Measurements from ENCODE around the gene SAP30BP. TPM values are rescaled to one million over a fixed set of nuclear protein-coding genes. Genes with fewer than 3 reads are reported as not detected.

The SAP30BP gene
- total RNA-seq, 3 donors from 2014 or later (not counting 1 experiment from before 2014, with no cell fraction given): 234 to 246 (median 240) TPM

DNA sequence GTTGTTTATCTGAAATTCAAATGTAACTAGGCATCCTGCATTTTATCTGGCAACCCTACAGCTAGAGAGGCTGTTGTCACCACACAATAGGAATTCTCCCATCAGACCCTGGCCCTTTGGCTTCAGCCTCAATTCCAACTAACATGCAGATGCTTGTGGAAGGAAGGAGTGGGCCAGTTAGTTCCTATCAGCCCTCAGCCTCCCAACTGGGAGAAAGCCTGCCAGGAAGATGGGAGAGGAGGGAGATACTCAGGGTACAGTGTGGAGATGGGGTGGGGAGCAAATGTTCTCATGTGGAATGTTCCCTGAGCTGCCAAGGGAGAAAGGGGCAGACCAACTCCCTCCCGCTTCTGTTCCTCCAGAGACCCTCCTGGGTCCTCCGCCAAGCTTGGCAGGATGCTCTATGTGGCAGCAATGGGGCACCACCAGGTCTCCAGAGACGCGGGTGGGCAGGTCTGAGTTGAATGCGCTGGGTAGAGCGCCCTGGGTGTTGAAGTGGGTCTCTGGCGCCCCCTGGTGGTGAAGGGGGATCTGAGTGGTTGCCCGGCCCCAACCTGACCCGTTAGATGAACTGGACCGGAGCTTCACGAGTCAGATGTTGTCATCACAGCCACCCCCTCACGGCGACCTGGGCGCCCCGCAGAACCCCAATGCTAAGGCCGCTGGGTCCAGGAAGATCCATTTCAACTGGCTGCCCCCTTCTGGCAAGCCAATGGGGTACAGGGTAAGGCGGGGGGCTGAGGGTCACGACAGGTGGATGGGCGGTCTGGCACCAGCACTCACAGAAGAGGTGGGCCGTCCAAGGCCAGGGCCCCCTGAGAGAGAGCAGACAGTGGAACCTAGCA lies 82.6 kb downstream of the SAP30BP start:
- peak; percentile 89 to 91 for DNase-seq
- Mint-ChIP-seq H3K4me1 (peaks cover 13 to 16% of the 10 kb centered on the region in 2 donors), H3K36me3 (no peaks in the 10 kb centered on the region), H3K27ac (no peak overlapping the region), H3K27me3 (ENCODE audit: low read depth in 2 of 2) (peaks cover 3 to 7% of the 10 kb centered on the region in 2 donors), H3K4me3 (peak overlapping the region; percentile 45), H3K9me3 (no peaks in the 10 kb centered on the region)
- no peaks in the 10 kb centered on the region for H3K27me3 ChIP-seq (ENCODE audit: control insufficient read depth, insufficient read depth, low read length)
- H3K27ac ChIP-seq (ENCODE audit: low read length): no peak overlapping the region
- TF ChIP-seq, protein P1, sequence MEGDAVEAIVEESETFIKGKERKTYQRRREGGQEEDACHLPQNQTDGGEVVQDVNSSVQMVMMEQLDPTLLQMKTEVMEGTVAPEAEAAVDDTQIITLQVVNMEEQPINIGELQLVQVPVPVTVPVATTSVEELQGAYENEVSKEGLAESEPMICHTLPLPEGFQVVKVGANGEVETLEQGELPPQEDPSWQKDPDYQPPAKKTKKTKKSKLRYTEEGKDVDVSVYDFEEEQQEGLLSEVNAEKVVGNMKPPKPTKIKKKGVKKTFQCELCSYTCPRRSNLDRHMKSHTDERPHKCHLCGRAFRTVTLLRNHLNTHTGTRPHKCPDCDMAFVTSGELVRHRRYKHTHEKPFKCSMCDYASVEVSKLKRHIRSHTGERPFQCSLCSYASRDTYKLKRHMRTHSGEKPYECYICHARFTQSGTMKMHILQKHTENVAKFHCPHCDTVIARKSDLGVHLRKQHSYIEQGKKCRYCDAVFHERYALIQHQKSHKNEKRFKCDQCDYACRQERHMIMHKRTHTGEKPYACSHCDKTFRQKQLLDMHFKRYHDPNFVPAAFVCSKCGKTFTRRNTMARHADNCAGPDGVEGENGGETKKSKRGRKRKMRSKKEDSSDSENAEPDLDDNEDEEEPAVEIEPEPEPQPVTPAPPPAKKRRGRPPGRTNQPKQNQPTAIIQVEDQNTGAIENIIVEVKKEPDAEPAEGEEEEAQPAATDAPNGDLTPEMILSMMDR (IDR thresholded peaks at IDR 0.05): peak; percentile 89
- H3K4me1 ChIP-seq (ENCODE audit: control insufficient read depth, insufficient read depth, low read length): peaks cover 31% of the 10 kb centered on the region
- WGBS (ENCODE audit: insufficient coverage): 15% methylated on average over 20 of the region's 20 CpGs
- H3K9me3 ChIP-seq (ENCODE audit: control insufficient read depth, insufficient read depth, low read length): no peaks in the 10 kb centered on the region
- ATAC-seq: peak; percentile 72 to 85 (median 72)
- H3K4me3 ChIP-seq (ENCODE audit: low read length): no peak overlapping the region
- no peaks in the 10 kb centered on the region for H3K36me3 ChIP-seq (ENCODE audit: control insufficient read depth, insufficient read depth, low read length)
- intact Hi-C loops (cut with micrococcal nuclease): loop anchor here (1.0 to 2.0 kb wide), 2 partner anchors 116 to 323 kb away; partner anchors contain the start of gene SMIM5

DNA sequence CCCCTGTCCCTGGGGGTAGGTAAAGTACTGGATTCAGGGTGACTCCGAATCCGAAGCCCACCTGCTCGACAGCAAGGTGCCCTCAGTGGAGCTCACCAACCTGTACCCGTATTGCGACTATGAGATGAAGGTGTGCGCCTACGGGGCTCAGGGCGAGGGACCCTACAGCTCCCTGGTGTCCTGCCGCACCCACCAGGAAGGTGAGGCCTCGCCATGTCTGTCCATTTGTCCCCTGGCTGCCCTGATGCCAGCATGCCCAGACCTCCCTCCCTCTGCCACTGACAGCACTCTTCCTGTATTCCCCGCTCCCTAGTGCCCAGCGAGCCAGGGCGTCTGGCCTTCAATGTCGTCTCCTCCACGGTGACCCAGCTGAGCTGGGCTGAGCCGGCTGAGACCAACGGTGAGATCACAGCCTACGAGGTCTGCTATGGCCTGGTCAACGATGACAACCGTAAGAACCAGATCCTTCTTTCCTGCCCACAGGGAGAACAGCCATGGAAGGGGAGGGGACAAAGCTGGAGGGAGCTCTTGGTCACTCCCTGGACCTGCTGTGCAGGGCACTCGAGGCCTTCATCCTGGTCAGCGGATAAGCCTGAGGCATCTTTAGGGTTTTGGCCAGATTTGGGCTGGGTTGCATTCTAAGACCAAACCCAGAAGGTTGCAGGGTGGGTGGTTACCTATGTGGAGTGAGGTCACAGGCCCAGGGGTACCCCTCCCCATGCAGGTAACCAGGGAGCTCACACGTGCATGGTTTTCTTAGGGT lies 83.7 kb downstream of the SAP30BP start:
- DNase-seq (no peak), ATAC-seq (no peak)
- Mint-ChIP-seq H3K4me1 (peaks cover 16 to 20% of the 10 kb centered on the region in 2 donors), H3K27ac (no peak overlapping the region), H3K9me3 (no peaks in the 10 kb centered on the region), H3K36me3 (no peaks in the 10 kb centered on the region), H3K4me3 (no peak overlapping the region), H3K27me3 (ENCODE audit: low read depth in 2 of 2) (peaks cover 3 to 7% of the 10 kb centered on the region in 2 donors)
- intact Hi-C loops (cut with micrococcal nuclease): loop anchor here (1.0 kb wide), 1 partner anchor 118 kb away; the partner anchor contains the start of gene SMIM5
- Histone ChIP-seq H3K27me3 (ENCODE audit: control insufficient read depth, insufficient read depth, low read length) (no peaks in the 10 kb centered on the region), H3K4me3 (ENCODE audit: low read length) (no peak overlapping the region), H3K9me3 (ENCODE audit: control insufficient read depth, insufficient read depth, low read length) (no peaks in the 10 kb centered on the region), H3K27ac (ENCODE audit: low read length) (no peak overlapping the region), H3K36me3 (ENCODE audit: control insufficient read depth, insufficient read depth, low read length) (no peaks in the 10 kb centered on the region), H3K4me1 (ENCODE audit: control insufficient read depth, insufficient read depth, low read length) (peaks cover 36% of the 10 kb centered on the region)
- TF ChIP-seq, protein P1 (IDR thresholded peaks at IDR 0.05): no peak
- 86% methylated on average over 23 of the region's 23 CpGs for WGBS (ENCODE audit: insufficient coverage)

DNA sequence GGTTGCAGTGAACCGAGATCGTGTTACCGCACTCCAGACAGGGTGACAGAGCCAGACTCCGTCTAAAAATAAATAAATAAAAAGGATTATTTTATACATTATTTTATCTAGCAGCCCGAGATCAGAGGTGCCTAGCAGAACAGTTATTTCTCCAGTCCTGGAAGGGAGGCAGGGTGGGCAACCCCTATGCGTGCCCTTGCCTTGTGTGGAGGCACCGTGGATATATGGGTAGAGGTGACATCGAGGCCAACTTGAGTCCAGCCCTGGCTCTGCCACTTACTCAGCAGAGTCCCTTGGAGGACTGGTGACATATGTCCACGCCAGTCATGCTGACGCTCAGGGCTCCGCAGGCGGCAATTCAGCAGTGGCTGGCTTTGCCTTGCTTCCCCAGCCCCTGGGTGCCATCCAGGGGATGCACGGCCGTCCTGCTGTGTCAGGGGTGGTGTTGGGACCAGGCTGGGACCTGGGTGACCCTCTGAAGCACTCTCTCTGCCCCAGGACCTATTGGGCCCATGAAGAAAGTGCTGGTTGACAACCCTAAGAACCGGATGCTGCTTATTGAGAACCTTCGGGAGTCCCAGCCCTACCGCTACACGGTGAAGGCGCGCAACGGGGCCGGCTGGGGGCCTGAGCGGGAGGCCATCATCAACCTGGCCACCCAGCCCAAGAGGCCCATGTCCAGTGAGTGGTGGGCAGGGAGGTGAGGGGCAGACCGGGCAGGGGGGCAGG lies 84.7 kb downstream of the SAP30BP start:
- Histone ChIP-seq H3K4me3 (ENCODE audit: low read length) (no peak overlapping the region), H3K27ac (ENCODE audit: low read length) (no peak overlapping the region), H3K27me3 (ENCODE audit: control insufficient read depth, insufficient read depth, low read length) (no peaks in the 10 kb centered on the region), H3K9me3 (ENCODE audit: control insufficient read depth, insufficient read depth, low read length) (no peaks in the 10 kb centered on the region), H3K4me1 (ENCODE audit: control insufficient read depth, insufficient read depth, low read length) (peaks cover 38% of the 10 kb centered on the region), H3K36me3 (ENCODE audit: control insufficient read depth, insufficient read depth, low read length) (no peaks in the 10 kb centered on the region)
- Mint-ChIP-seq H3K27ac (no peak overlapping the region), H3K4me3 (no peak overlapping the region), H3K27me3 (ENCODE audit: low read depth in 2 of 2) (peaks cover 3 to 7% of the 10 kb centered on the region in 2 donors), H3K9me3 (no peaks in the 10 kb centered on the region), H3K36me3 (no peaks in the 10 kb centered on the region), H3K4me1 (peaks cover 16 to 20% of the 10 kb centered on the region in 2 donors)
- 89% methylated on average over 23 of the region's 24 CpGs for WGBS (ENCODE audit: insufficient coverage)
- ATAC-seq (no peak), DNase-seq (no peak)
- intact Hi-C loops (cut with micrococcal nuclease): no loop called here
- TF ChIP-seq, protein P1 (IDR thresholded peaks at IDR 0.05): no peak
